PC-9 (cell line): ENCODE data around the gene PDCD6IP. TPM values are rescaled to one million over a fixed set of nuclear protein-coding genes. Genes with fewer than 3 reads are reported as not detected.
"Not testable (repeated sequence)": the region's sequence is repeated elsewhere in the genome, so short reads cannot be mapped to it uniquely, and the experiment has no call there.

Experiments
- BruUV-seq: library from RNA; stranded (reverse); fragments of 400-500 nt; replicated peaks from 2 replicates; lab custom pipeline; 2021; lab: Mats Ljungman, UMichigan
- CTCF ChIA-PET: fragments of 300-600 bp; sonication (Branson Sonifier 250); formaldehyde crosslinking; loops from one replicate; lab custom pipeline; 2022; ENCODE audit warnings: antibody characterized with exemption; lab: Charles Lee
- POLR2A ChIA-PET: fragments of 300-600 bp; sonication (Branson Sonifier 250); formaldehyde crosslinking; loops from one replicate; lab custom pipeline; 2022; ENCODE audit warnings: antibody characterized with exemption; ENCODE audit not compliant: unreplicated experiment; lab: Charles Lee
- DNase-seq, 2 experiments: peaks; one replicate each; pipeline versions ENCODE4 v3.0.0 to v3.0.0-alpha.2; 2015 to 2022; ENCODE audit warnings: mixed read lengths in 1 of 2
- H2AFZ ChIP-seq: fragments of 200-600 bp; sonication (generic); 2 replicates; pipeline ENCODE4 v1.8.1; 2017; ENCODE audit warnings: antibody characterized with exemption
- H3F3A ChIP-seq: fragments of 200-600 bp; sonication (generic); 2 replicates; pipeline ENCODE4 v1.8.1; 2017; ENCODE audit warnings: antibody characterized with exemption, mild to moderate bottlenecking, low read depth; ENCODE audit not compliant: insufficient read depth
- H3K27ac ChIP-seq: fragments of 200-600 bp; sonication (generic); 2 replicates; pipeline ENCODE4 v1.6.1; 2016; ENCODE audit warnings: mixed run types
- H3K27me3 ChIP-seq: fragments of 200-600 bp; sonication (generic); 2 replicates; pipeline ENCODE4 v1.6.1; 2016; ENCODE audit warnings: low read depth, mixed run types; ENCODE audit not compliant: insufficient read depth
- H3K36me3 ChIP-seq: fragments of 200-600 bp; sonication (generic); 2 replicates; pipeline ENCODE4 v1.6.1; 2016; ENCODE audit warnings: low read depth, mixed run types
- H3K4me1 ChIP-seq: fragments of 200-600 bp; sonication (generic); replicated peaks from 2 replicates; pipeline ENCODE4 v1.6.1; 2016; ENCODE audit warnings: mixed run types; ENCODE audit not compliant: insufficient read depth
- H3K4me2 ChIP-seq: fragments of 200-600 bp; sonication (generic); 2 replicates; pipeline ENCODE4 v1.6.1; 2017; ENCODE audit warnings: mixed run types
- H3K4me3 ChIP-seq: fragments of 200-600 bp; sonication (generic); 2 replicates; pipeline ENCODE4 v1.6.1; 2016; ENCODE audit warnings: mixed run types
- H3K79me2 ChIP-seq: fragments of 200-600 bp; sonication (generic); 2 replicates; pipeline ENCODE4 v1.6.1; 2017; ENCODE audit warnings: low read depth, mixed run types
- H3K9me2 ChIP-seq: fragments of 200-600 bp; sonication (generic); 2 replicates; pipeline ENCODE4 v1.8.1; 2017; ENCODE audit warnings: mild to moderate bottlenecking; ENCODE audit not compliant: insufficient read depth
- H3K9me3 ChIP-seq: fragments of 200-600 bp; sonication (generic); 2 replicates; pipeline ENCODE4 v1.8.1; 2016; ENCODE audit warnings: low read depth; ENCODE audit not compliant: insufficient read depth
- H4K20me1 ChIP-seq: fragments of 200-600 bp; sonication (generic); 2 replicates; pipeline ENCODE4 v1.8.1; 2017; ENCODE audit not compliant: insufficient read depth
- EZH2 ChIP-seq: fragments of 200-600 bp; sonication (generic); IDR thresholded peaks from 2 replicates; pipeline ENCODE4 v1.8.0; 2017; ENCODE audit warnings: antibody characterized with exemption, low read depth
- intact Hi-C: fragments of 100-400 bp; cut with micrococcal nuclease; formaldehyde crosslinking; loops from one replicate; pipeline ENCODE4 v1.10.0; 2022; ENCODE audit not compliant: unreplicated experiment
- total RNA-seq: library from RNA; stranded (reverse); gene quantifications from 2 replicates; pipeline ENCODE4 v1.2.3, GENCODE V29; 2021
- TF ChIP-seq, protein P1 (sequence below): fragments of 200-600 bp; sonication (generic); conservative IDR thresholded peaks from 2 replicates; pipeline ENCODE4 v1.6.1; 2017; ENCODE audit warnings: mixed run types, antibody characterized with exemption, mild to moderate bottlenecking, moderate library complexity

PDCD6IP gene
- total RNA-seq, 1 experiment from 2014 or later, result 209 TPM

DNA sequence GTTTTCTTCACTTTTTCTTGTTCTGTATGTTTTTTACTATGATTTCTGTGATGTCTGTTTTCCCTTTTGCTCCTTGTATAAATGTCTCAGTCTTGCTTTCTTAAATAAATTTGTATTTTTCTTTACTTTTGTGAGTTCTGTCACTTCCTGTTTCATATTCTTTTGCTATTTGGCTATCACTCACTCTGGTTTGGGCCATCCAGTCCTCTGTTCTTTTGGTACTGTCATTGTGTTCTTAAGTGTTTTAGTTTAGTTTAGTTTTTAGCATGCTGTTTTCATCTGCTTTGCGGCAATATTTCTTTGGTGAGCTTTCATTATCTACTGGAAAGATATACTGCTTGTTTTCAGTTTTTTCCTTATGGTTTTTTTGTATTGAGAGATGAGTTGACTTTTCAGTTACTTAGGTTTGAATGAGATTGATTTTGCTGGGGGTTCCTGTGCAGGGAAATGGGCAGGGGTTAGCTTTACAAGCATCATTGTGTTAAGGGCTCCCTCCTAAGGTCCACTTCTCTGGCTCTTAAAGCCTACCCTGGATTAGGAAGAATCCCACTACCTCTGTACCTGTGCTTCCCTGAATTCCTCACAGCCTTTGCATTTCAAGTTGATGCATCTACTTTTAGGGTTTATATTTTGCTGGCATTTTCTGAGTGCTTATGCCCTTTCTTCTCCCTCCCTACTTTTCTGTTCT lies 35.1 kb downstream of the PDCD6IP start:
- Histone ChIP-seq H3K79me2 (no peaks in the 10 kb centered on the region), H3K4me3 (no peak overlapping the region), H3K27me3 (no peaks in the 10 kb centered on the region), H3K36me3 (no peaks in the 10 kb centered on the region), H3K27ac (no peak overlapping the region), H3F3A (no peaks in the 10 kb centered on the region), H3K9me2 (no peaks in the 10 kb centered on the region), H3K9me3 (no peaks in the 10 kb centered on the region), H3K4me1 (no peaks in the 10 kb centered on the region), H4K20me1 (no peaks in the 10 kb centered on the region), H3K4me2 (no peak overlapping the region), H2AFZ (no peak overlapping the region)
- no peak for DNase-seq
- TF ChIP-seq, protein P1, sequence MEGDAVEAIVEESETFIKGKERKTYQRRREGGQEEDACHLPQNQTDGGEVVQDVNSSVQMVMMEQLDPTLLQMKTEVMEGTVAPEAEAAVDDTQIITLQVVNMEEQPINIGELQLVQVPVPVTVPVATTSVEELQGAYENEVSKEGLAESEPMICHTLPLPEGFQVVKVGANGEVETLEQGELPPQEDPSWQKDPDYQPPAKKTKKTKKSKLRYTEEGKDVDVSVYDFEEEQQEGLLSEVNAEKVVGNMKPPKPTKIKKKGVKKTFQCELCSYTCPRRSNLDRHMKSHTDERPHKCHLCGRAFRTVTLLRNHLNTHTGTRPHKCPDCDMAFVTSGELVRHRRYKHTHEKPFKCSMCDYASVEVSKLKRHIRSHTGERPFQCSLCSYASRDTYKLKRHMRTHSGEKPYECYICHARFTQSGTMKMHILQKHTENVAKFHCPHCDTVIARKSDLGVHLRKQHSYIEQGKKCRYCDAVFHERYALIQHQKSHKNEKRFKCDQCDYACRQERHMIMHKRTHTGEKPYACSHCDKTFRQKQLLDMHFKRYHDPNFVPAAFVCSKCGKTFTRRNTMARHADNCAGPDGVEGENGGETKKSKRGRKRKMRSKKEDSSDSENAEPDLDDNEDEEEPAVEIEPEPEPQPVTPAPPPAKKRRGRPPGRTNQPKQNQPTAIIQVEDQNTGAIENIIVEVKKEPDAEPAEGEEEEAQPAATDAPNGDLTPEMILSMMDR, result no peak
- no peak for TF ChIP-seq EZH2
- intact Hi-C loops, result no loop called here
- no TSS peak for BruUV-seq
- ChIA-PET POLR2A (interaction anchor here (0.5 kb wide), 1 partner anchor 202 kb away, joined by 15 read pairs; no protein-coding TSS in a partner anchor), CTCF (no interaction called here)

DNA sequence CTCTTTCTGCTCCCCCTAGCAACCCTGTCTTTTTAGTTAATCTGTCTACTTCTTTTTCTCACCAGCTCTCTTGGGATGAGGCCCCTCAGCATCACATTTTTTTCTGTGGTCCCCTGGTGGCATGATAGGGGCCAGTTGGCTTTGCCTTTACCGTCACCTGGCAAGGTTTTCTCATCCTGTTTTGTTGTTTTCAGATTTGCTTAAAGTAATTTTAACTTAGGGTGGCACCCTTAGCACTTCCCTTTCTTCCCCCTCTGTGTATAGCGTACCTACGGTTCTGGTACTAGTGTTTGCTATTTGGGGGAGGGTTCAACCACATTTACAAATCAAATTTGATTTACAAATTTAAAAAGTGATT lies 35.6 kb downstream of the PDCD6IP start:
- intact Hi-C loops, result no loop called here
- Histone ChIP-seq H3K79me2 (no peaks in the 10 kb centered on the region), H3K27me3 (no peaks in the 10 kb centered on the region), H3K4me3 (no peak overlapping the region), H3K4me1 (no peaks in the 10 kb centered on the region), H3F3A (no peaks in the 10 kb centered on the region), H3K9me2 (no peaks in the 10 kb centered on the region), H3K36me3 (no peaks in the 10 kb centered on the region), H3K27ac (no peak overlapping the region), H4K20me1 (no peaks in the 10 kb centered on the region), H3K9me3 (no peaks in the 10 kb centered on the region), H2AFZ (no peak overlapping the region), H3K4me2 (no peak overlapping the region)
- CTCF ChIA-PET, result no interaction called here
- DNase-seq, result no peak
- POLR2A ChIA-PET, result interaction anchor here (0.5 kb wide), 1 partner anchor 202 kb away, joined by 15 read pairs; no protein-coding TSS in a partner anchor
- TF ChIP-seq, protein P1, result no peak
- no peak for TF ChIP-seq EZH2
- BruUV-seq, result no TSS peak

DNA sequence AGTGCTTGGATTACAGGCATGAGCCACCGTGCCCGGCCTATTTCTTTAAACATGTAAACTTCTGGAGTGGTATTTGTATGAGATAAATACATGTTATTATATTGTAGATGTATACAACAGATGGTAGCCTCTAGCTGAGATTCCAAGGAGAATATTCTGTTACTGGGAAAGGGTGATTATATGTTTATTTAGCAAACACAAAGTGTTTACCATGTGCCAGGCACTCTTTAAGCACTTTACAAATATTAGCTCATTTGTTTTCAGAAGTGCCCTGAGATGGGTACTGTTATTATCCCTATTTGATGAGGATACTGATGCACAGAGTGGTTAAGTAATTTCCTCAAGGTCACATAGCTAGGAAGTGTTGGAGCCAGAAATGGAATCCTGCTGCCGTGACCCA lies 38.8 kb downstream of the PDCD6IP start:
- H2AFZ ChIP-seq, H3K4me3 ChIP-seq, H3K27ac ChIP-seq, DNase-seq, H3K9me2 ChIP-seq, H3K27me3 ChIP-seq, H3K79me2 ChIP-seq, H3K4me1 ChIP-seq, H3K36me3 ChIP-seq, POLR2A ChIA-PET, CTCF ChIA-PET, H3K9me3 ChIP-seq, H4K20me1 ChIP-seq, BruUV-seq, H3K4me2 ChIP-seq, H3F3A ChIP-seq, intact Hi-C loops: not testable (repeated sequence)

DNA sequence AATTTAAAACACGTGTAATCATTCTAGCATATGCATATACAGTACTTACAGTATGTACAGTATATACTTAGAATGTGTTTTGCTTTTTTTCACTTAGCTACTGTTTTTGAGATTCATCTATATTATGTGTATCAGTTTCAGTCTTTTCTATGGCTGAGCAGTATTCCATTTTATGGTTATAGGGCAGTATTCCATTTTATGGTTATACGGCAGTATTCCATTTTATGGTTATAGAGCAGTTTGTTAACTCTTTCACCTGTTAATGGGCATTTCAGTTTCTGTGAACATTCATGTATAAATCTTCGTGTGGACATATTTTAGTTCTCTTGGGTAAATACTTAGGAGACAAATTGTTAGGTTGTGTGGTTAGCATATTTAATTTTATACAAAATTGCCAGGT lies 40.9 kb downstream of the PDCD6IP start:
- TF ChIP-seq EZH2, result no peak
- H3K9me2 ChIP-seq, result no peaks in the 10 kb centered on the region
- no peak overlapping the region for H2AFZ ChIP-seq
- POLR2A ChIA-PET, result no interaction called here
- no peak overlapping the region for H3K27ac ChIP-seq
- CTCF ChIA-PET, result no interaction called here
- no peak overlapping the region for H3K4me3 ChIP-seq
- DNase-seq, result no peak
- no peaks in the 10 kb centered on the region for H3K36me3 ChIP-seq
- H3K79me2 ChIP-seq, result no peaks in the 10 kb centered on the region
- no peaks in the 10 kb centered on the region for H3F3A ChIP-seq
- no peaks in the 10 kb centered on the region for H3K9me3 ChIP-seq
- no peak overlapping the region for H3K4me2 ChIP-seq
- no TSS peak for BruUV-seq
- intact Hi-C loops, result no loop called here
- H3K4me1 ChIP-seq, result no peaks in the 10 kb centered on the region
- no peaks in the 10 kb centered on the region for H4K20me1 ChIP-seq
- no peaks in the 10 kb centered on the region for H3K27me3 ChIP-seq
